Cardiac septum (tissue), 1 donor: ENCODE results near the gene MPRIP. TPM values are rescaled to one million over a fixed set of nuclear protein-coding genes. Genes with fewer than 3 reads are reported as not detected.
"Not testable (repeated sequence)": the region's sequence is repeated elsewhere in the genome, so short reads cannot be mapped to it uniquely, and the experiment has no call there.

Source experiments
- DNase-seq: peaks from one replicate; pipeline ENCODE4 v3.0.0-alpha.2; 2020; ENCODE audit warnings: low spot score
- intact Hi-C: fragments of 100-400 bp; cut with DNase I; formaldehyde crosslinking; loops from one replicate; pipeline ENCODE4 v1.14.0; 2022
- long read RNA-seq: library from polyadenylated mRNA; unstranded; transcript quantifications from one replicate; pipeline ENCODE4 v2.0.0, GENCODE V29; 2021
- total RNA-seq: library from RNA; stranded (reverse); fragmentation: NEBNext Ultra II Directional; extraction: Animal tissue kit (Norgen Biotek cat#: 25700); gene quantifications from one replicate; pipeline ENCODE4 v1.2.1, GENCODE V29; 2021
- donor health status: DM: no; HTN: no; CAD: no.

The MPRIP gene
- 554 TPM for total RNA-seq
- long read RNA-seq, full-length matches to known transcripts: 88 of 548 reads
- long read RNA-seq, partial matches to known transcripts: 363 of 548 reads
- long read RNA-seq, other reads (novel, unspliced or antisense): 97 of 548 reads

GRCh38 chr17:17042384-17042736, at the start of gene MPRIP:
Gene MPRIP, plus strand, starts transcription at chr17:17042457. Its CDS starts 392 bp downstream, at chr17:17042849.
- intact Hi-C loops: loop anchor here (5.0 kb wide), 1 partner anchor 75 kb away; no protein-coding TSS in a partner anchor
- no peak for DNase-seq

- intact Hi-C loops: loop anchor here (5.0 kb wide), 1 partner anchor 77 kb away; no protein-coding TSS in a partner anchor
- no peak for DNase-seq
Measured at GRCh38 chr17:16994631-16995030, 47.6 kb upstream of the MPRIP start.

- DNase-seq: peak; percentile 27
- intact Hi-C loops: no loop called here
Measured at GRCh38 chr17:16995930-16996329, 46.3 kb upstream of the MPRIP start.

GRCh38 chr17:16996726-16997125, 45.5 kb upstream of the MPRIP start:
- intact Hi-C loops: not testable (repeated sequence)
- peak; percentile 61 for DNase-seq

- DNase-seq: peak; percentile 74
- intact Hi-C loops: no loop called here
Measured at GRCh38 chr17:16997514-16998429, 44.5 kb upstream of the MPRIP start.

- intact Hi-C loops: loop anchor here (10.0 kb wide), 2 partner anchors 205 to 305 kb away; partner anchors contain the start of genes NT5M and PLD6
- peak; percentile 64 for DNase-seq
Measured at GRCh38 chr17:16999931-17000625, 42.2 kb upstream of the MPRIP start.

GRCh38 chr17:17001076-17001777, 41.0 kb upstream of the MPRIP start:
- DNase-seq: peak; percentile 68
- intact Hi-C loops: loop anchor here (10.0 kb wide), 2 partner anchors 204 to 304 kb away; partner anchors contain the start of genes NT5M and PLD6

GRCh38 chr17:17001874-17002520, 40.3 kb upstream of the MPRIP start:
- DNase-seq: peak; percentile 87
- intact Hi-C loops: loop anchor here (10.0 kb wide), 2 partner anchors 203 to 303 kb away; partner anchors contain the start of genes NT5M and PLD6

GRCh38 chr17:17002731-17003715, 39.2 kb upstream of the MPRIP start:
- intact Hi-C loops: loop anchor here (10.0 kb wide), 2 partner anchors 202 to 302 kb away; partner anchors contain the start of genes NT5M and PLD6
- peak; percentile 62 for DNase-seq

GRCh38 chr17:17004251-17004996, 37.8 kb upstream of the MPRIP start:
- peak; percentile 66 for DNase-seq

GRCh38 chr17:17004997-17005614, 37.2 kb upstream of the MPRIP start:
- peak; percentile 54 for DNase-seq
- intact Hi-C loops: loop anchor here (10.0 kb wide), 2 partner anchors 200 to 300 kb away; partner anchors contain the start of genes NT5M and PLD6

More at GRCh38 chr17:17004251-17004996, 37.8 kb upstream of the MPRIP start:
- intact Hi-C loops: loop anchor here (10.0 kb wide), 2 partner anchors 200 to 300 kb away; partner anchors contain the start of genes NT5M and PLD6

- intact Hi-C loops: loop anchor here (10.0 kb wide), 2 partner anchors 197 to 297 kb away; partner anchors contain the start of genes NT5M and PLD6
Measured at GRCh38 chr17:17007891-17008290, 34.4 kb upstream of the MPRIP start.

GRCh38 chr17:17008621-17009397, 33.4 kb upstream of the MPRIP start:
- DNase-seq: peak; percentile 60
- intact Hi-C loops: loop anchor here (10.0 kb wide), 2 partner anchors 196 to 296 kb away; partner anchors contain the start of genes NT5M and PLD6

More at GRCh38 chr17:17007891-17008290, 34.4 kb upstream of the MPRIP start:
- DNase-seq: peak; percentile 44

- DNase-seq: peak; percentile 44
- intact Hi-C loops: loop anchor here (10.0 kb wide), 2 partner anchors 195 to 295 kb away; partner anchors contain the start of genes NT5M and PLD6
Measured at GRCh38 chr17:17009972-17010371, 32.3 kb upstream of the MPRIP start.

- DNase-seq: peak; percentile 73
- intact Hi-C loops: not testable (repeated sequence)
Measured at GRCh38 chr17:17010545-17011034, 31.7 kb upstream of the MPRIP start.
